IMR-90 (cell line): ENCODE measurements around the gene PKP3. TPM values are rescaled to one million over a fixed set of nuclear protein-coding genes. Genes with fewer than 3 reads are reported as not detected.

Source experiments
- ATAC-seq: fragments of 200-7000 bp; cut with Tn5 transposase; 2 replicates; pipeline ENCODE4 v1.9.1; 2020; ENCODE audit warnings: low read depth, mild to moderate bottlenecking, moderate library complexity
- BruUV-seq: library from RNA; stranded (reverse); fragments of 400-500 nt; replicated peaks from 2 replicates; lab custom pipeline; 2021; lab: Mats Ljungman, UMichigan
- CTCF ChIA-PET: fragments of 300-600 bp; formaldehyde crosslinking; extraction: SDS; loops from one replicate; lab custom pipeline; 2021; ENCODE audit warnings: antibody characterized with exemption; lab: Yijun Ruan, JAX
- POLR2A ChIA-PET: fragments of 300-600 bp; sonication (Branson Sonifier 250); formaldehyde crosslinking; loops from one replicate; lab custom pipeline; 2022; ENCODE audit warnings: antibody characterized with exemption; ENCODE audit not compliant: unreplicated experiment; lab: Charles Lee
- DNase-seq: peaks from one replicate; pipeline ENCODE4 v3.0.0; 2013
- H2AFZ ChIP-seq: replicated peaks from 2 replicates; pipeline ENCODE3; 2013; ENCODE audit warnings: low read length, mild to moderate bottlenecking; ENCODE audit not compliant: poor library complexity
- H2AK5ac ChIP-seq: 2 replicates; pipeline ENCODE4 v1.6.1; 2013; ENCODE audit warnings: low read depth, low read length, inconsistent platforms
- H2AK9ac ChIP-seq: replicated peaks from 2 replicates; pipeline ENCODE3; 2013; ENCODE audit warnings: mild to moderate bottlenecking, low read depth, low read length, moderate library complexity; ENCODE audit not compliant: poor library complexity
- H2BK120ac ChIP-seq: 2 replicates; pipeline ENCODE4 v1.6.1; 2013; ENCODE audit warnings: low read depth, low read length, inconsistent platforms
- H2BK15ac ChIP-seq: 3 replicates; pipeline ENCODE4 v1.6.1; 2013; ENCODE audit warnings: low read depth, low read length, inconsistent platforms
- H2BK20ac ChIP-seq: 2 replicates; pipeline ENCODE4 v1.6.1; 2013; ENCODE audit warnings: low read depth, mild to moderate bottlenecking, inconsistent platforms, low read length, moderate library complexity
- H2BK5ac ChIP-seq: 2 replicates; pipeline ENCODE4 v1.6.1; 2013; ENCODE audit warnings: mild to moderate bottlenecking, low read depth, low read length, inconsistent platforms; ENCODE audit not compliant: poor library complexity, severe bottlenecking
- H3K14ac ChIP-seq: replicated peaks from 2 replicates; pipeline ENCODE4 v1.6.1; 2013; ENCODE audit warnings: low read depth, low read length, inconsistent platforms
- H3K18ac ChIP-seq: 2 replicates; pipeline ENCODE4 v1.6.1; 2013; ENCODE audit warnings: low read depth, low read length, control low read depth
- H3K23ac ChIP-seq: 2 replicates; pipeline ENCODE4 v1.6.1; 2013; ENCODE audit warnings: low read depth, low read length, inconsistent platforms
- H3K27ac ChIP-seq: 2 replicates; pipeline ENCODE4 v1.5.1; 2013; ENCODE audit warnings: mild to moderate bottlenecking, control low read depth, low read length; ENCODE audit not compliant: insufficient read depth
- H3K27me3 ChIP-seq: 2 replicates; pipeline ENCODE4 v1.6.1; 2013; ENCODE audit warnings: low read length; ENCODE audit not compliant: control insufficient read depth, insufficient read depth
- H3K36me3 ChIP-seq: 2 replicates; pipeline ENCODE4 v1.6.1; 2013; ENCODE audit warnings: low read length, mixed read lengths; ENCODE audit not compliant: control insufficient read depth, insufficient read depth
- H3K4ac ChIP-seq: 2 replicates; pipeline ENCODE4 v1.6.1; 2013; ENCODE audit warnings: low read depth, low read length, inconsistent platforms
- H3K4me1 ChIP-seq: 2 replicates; pipeline ENCODE4 v1.6.1; 2013; ENCODE audit warnings: low read length, mixed read lengths; ENCODE audit not compliant: control insufficient read depth, insufficient read depth
- H3K4me2 ChIP-seq: 2 replicates; pipeline ENCODE4 v1.6.1; 2013; ENCODE audit warnings: low read depth, mild to moderate bottlenecking, control low read depth, low read length, moderate library complexity
- H3K4me3 ChIP-seq: 2 replicates; pipeline ENCODE4 v1.5.1; 2013; ENCODE audit warnings: low read depth, mild to moderate bottlenecking, control low read depth, low read length, moderate library complexity; ENCODE audit not compliant: insufficient read depth
- H3K56ac ChIP-seq: 2 replicates; pipeline ENCODE4 v1.6.1; 2013; ENCODE audit warnings: low read length, inconsistent platforms; ENCODE audit not compliant: insufficient read depth; ENCODE audit errors: extremely low read depth
- H3K79me1 ChIP-seq, 2 experiments: 2 replicates each; pipeline ENCODE4 v1.6.1; 2013; ENCODE audit warnings: low read length in 2 of 2, inconsistent platforms in 1 of 2, low read depth in 1 of 2
- H3K9ac ChIP-seq: 2 replicates; pipeline ENCODE4 v1.6.1; 2013; ENCODE audit warnings: low read depth, low read length, control low read depth
- H3K9me1 ChIP-seq: 2 replicates; pipeline ENCODE4 v1.6.1; 2013; ENCODE audit warnings: low read length, inconsistent platforms; ENCODE audit not compliant: insufficient read depth
- H3K9me3 ChIP-seq: 2 replicates; pipeline ENCODE4 v1.6.1; 2013; ENCODE audit warnings: low read length; ENCODE audit not compliant: control insufficient read depth, insufficient read depth
- H4K20me1 ChIP-seq: 2 replicates; pipeline ENCODE4 v1.6.1; 2013; ENCODE audit warnings: low read length, inconsistent platforms; ENCODE audit not compliant: insufficient read depth
- H4K5ac ChIP-seq: 2 replicates; pipeline ENCODE4 v1.6.1; 2013; ENCODE audit warnings: mild to moderate bottlenecking, low read depth, low read length, control low read depth
- H4K8ac ChIP-seq, 2 experiments: 2 replicates each; pipeline ENCODE4 v1.6.1; 2013; ENCODE audit warnings: low read depth in 2 of 2, low read length in 2 of 2, control low read depth in 1 of 2, inconsistent platforms in 1 of 2
- H4K91ac ChIP-seq: 2 replicates; pipeline ENCODE4 v1.6.1; 2013; ENCODE audit warnings: low read depth, low read length, inconsistent platforms; ENCODE audit not compliant: insufficient read depth
- MAFK ChIP-seq: IDR thresholded peaks from 2 replicates; pipeline ENCODE4 v1.6.1; 2012; ENCODE audit warnings: low read depth, low read length, improper control_type of control experiment
- USF2 ChIP-seq: fragments of 150-350 bp; IDR thresholded peaks from 2 replicates; pipeline ENCODE4 v1.6.1; 2017; ENCODE audit warnings: mild to moderate bottlenecking, antibody characterized with exemption, low read length, low read depth
- WGBS, 2 experiments: methylation state at CpG; one replicate each; pipeline versions ENCODE4 v1.1.5 to v1.1.7; 2013; ENCODE audit warnings: missing lambda C conversion rate in 2 of 2; ENCODE audit not compliant: insufficient read length in 1 of 2; ENCODE audit errors: extremely low coverage in 2 of 2; 5-methylcytosine and 5-hydroxymethylcytosine counted together
- dilution Hi-C: fragments of 300-500 bp; cut with HindIII; formaldehyde crosslinking; loops from one replicate; pipeline ENCODE4 v1.14.3; 2018; ENCODE audit warnings: low sequenced_read_pairs; ENCODE audit not compliant: unreplicated experiment
- in situ Hi-C: fragments of 300-500 bp; cut with MboI; formaldehyde crosslinking; loops from 3 replicates; pipeline ENCODE4 v1.14.3; 2019; ENCODE audit warnings: low sequenced_read_pairs, inconsistent platforms, mixed read lengths
- intact Hi-C: fragments of 100-400 bp; cut with micrococcal nuclease; formaldehyde crosslinking; loops from 2 replicates; pipeline ENCODE4 v1.10.0; 2022
- polyA plus RNA-seq, 3 experiments: library from polyadenylated mRNA; depleted of rRNA; stranded (reverse); fragments of >200 nt; gene quantifications; 2 replicates each; pipeline ENCODE4 v1.2.3, GENCODE V29; 2012; ENCODE audit warnings: low replicate concordance in 1 of 3
- total RNA-seq: library from RNA; depleted of rRNA; stranded (reverse); fragments of >200 nt; gene quantifications from 2 replicates; pipeline ENCODE4 v1.2.3, GENCODE V29; 2012

The PKP3 gene
- total and polyA plus RNA-seq, 2 of the 4 experiments (the other 2 are of a cell fraction) = 1.5 to 2.2 TPM

- dilution Hi-C loops = no loop called here
- no TSS peak for BruUV-seq
- intact Hi-C loops = loop anchor here (5.0 to 10.0 kb wide), 2 partner anchors 80 to 237 kb away; partner anchors contain the start of genes B4GALNT4, BET1L and RIC8A
- H2BK5ac ChIP-seq = no peak overlapping the region
- no peak overlapping the region for H2BK120ac ChIP-seq
- H2AFZ ChIP-seq = peak overlapping the region; percentile 60
- H2BK15ac ChIP-seq = no peak overlapping the region
- no peak overlapping the region for H3K4me3 ChIP-seq
- no peaks in the 10 kb centered on the region for H3K9me3 ChIP-seq
- H3K4me2 ChIP-seq = peak overlapping the region; percentile 17; the same call in 1 of the 2 replicates
- no peak overlapping the region for H3K56ac ChIP-seq
- H3K9ac ChIP-seq = no peak overlapping the region
- H4K20me1 ChIP-seq = no peaks in the 10 kb centered on the region
- H3K36me3 ChIP-seq = no peaks in the 10 kb centered on the region
- CTCF ChIA-PET = no interaction called here
- H3K4ac ChIP-seq = no peak overlapping the region
- H3K18ac ChIP-seq = no peak overlapping the region
- 0 out of 2 replicates have a peak overlapping the region, but pooled peaks have one; percentile 7 for H3K14ac ChIP-seq
- peaks cover 28% of the 10 kb centered on the region; the same call in 1 of the 2 replicates for H3K27me3 ChIP-seq
- no peak overlapping the region for H3K27ac ChIP-seq
- H4K8ac ChIP-seq = no peak overlapping the region
- 0 out of 2 replicates have a peak, but pooled peaks have one; percentile 4 for ATAC-seq
- peaks cover 0 to 5% of the 10 kb centered on the region in 2 experiments; a peak in 3 of 4 replicates for H3K79me1 ChIP-seq
- peaks cover 3% of the 10 kb centered on the region; the same call in 1 of the 2 replicates for H3K4me1 ChIP-seq
- no peak overlapping the region for H4K5ac ChIP-seq
- no peak overlapping the region for H4K91ac ChIP-seq
- no peak overlapping the region for H3K23ac ChIP-seq
- 33% methylated on average over 2 of the region's 12 CpGs; no CpG with 5 or more reads in 1 of the 2 experiments for WGBS, 2 experiments
- in situ Hi-C loops = no loop called here
- POLR2A ChIA-PET = no interaction called here
- H2AK5ac ChIP-seq = no peak overlapping the region
- no peaks in the 10 kb centered on the region for H3K9me1 ChIP-seq
- no peak overlapping the region for H2AK9ac ChIP-seq
- TF ChIP-seq MAFK (peak; percentile 39), USF2 (no peak)
- no peak overlapping the region for H2BK20ac ChIP-seq
- peak; percentile 22 for DNase-seq
Measured at GRCh38 chr11:444396-445144, 50.6 kb downstream of the PKP3 start.
